NB4 (cell line): ENCODE measurements around the gene HSPBP1.

Source experiments
- MAX ChIP-seq: IDR thresholded peaks from 2 replicates; pipeline ENCODE4 v1.6.1; 2011; ENCODE audit warnings: low read depth, low read length
- MYC ChIP-seq: IDR thresholded peaks from 2 replicates; pipeline ENCODE4 v1.6.1; 2011; ENCODE audit warnings: low read depth, low read length
- POLR2A ChIP-seq: IDR thresholded peaks from 2 replicates; pipeline ENCODE4 v1.6.1; 2011; ENCODE audit warnings: mild to moderate bottlenecking; ENCODE audit not compliant: insufficient read length; ENCODE audit errors: extremely low read depth
- TF ChIP-seq, protein P1 (sequence below): IDR thresholded peaks from one replicate; pipeline ENCODE4 v1.5.1; 2012; ENCODE audit warnings: low read depth, low read length

GRCh38 chr19:55279770-55280643, at the start of gene HSPBP1:
- TF ChIP-seq, protein P1, sequence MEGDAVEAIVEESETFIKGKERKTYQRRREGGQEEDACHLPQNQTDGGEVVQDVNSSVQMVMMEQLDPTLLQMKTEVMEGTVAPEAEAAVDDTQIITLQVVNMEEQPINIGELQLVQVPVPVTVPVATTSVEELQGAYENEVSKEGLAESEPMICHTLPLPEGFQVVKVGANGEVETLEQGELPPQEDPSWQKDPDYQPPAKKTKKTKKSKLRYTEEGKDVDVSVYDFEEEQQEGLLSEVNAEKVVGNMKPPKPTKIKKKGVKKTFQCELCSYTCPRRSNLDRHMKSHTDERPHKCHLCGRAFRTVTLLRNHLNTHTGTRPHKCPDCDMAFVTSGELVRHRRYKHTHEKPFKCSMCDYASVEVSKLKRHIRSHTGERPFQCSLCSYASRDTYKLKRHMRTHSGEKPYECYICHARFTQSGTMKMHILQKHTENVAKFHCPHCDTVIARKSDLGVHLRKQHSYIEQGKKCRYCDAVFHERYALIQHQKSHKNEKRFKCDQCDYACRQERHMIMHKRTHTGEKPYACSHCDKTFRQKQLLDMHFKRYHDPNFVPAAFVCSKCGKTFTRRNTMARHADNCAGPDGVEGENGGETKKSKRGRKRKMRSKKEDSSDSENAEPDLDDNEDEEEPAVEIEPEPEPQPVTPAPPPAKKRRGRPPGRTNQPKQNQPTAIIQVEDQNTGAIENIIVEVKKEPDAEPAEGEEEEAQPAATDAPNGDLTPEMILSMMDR = no peak
- TF ChIP-seq MYC = peak; percentile 47
- peak; percentile 57; the same call in 1 of the 2 replicates for TF ChIP-seq MAX
- peak; percentile 23 for TF ChIP-seq POLR2A
